Stimulated activated CD4-positive, alpha-beta T cell treated with anti-CD3 and anti-CD28 coated beads, TNF-alpha, amount 100 ng/mL, for 4 hours (primary cell): ENCODE measurements around the gene APBA2.
"Not testable (repeated sequence)": the region's sequence is repeated elsewhere in the genome, so short reads cannot be mapped to it uniquely, and the experiment has no call there.

Experiments used
- DNase-seq, 3 experiments: peaks; one replicate each; pipeline ENCODE4 v3.0.0-alpha.2; 2020; ENCODE audit warnings: low read depth in 3 of 3

Gene APBA2

DNA sequence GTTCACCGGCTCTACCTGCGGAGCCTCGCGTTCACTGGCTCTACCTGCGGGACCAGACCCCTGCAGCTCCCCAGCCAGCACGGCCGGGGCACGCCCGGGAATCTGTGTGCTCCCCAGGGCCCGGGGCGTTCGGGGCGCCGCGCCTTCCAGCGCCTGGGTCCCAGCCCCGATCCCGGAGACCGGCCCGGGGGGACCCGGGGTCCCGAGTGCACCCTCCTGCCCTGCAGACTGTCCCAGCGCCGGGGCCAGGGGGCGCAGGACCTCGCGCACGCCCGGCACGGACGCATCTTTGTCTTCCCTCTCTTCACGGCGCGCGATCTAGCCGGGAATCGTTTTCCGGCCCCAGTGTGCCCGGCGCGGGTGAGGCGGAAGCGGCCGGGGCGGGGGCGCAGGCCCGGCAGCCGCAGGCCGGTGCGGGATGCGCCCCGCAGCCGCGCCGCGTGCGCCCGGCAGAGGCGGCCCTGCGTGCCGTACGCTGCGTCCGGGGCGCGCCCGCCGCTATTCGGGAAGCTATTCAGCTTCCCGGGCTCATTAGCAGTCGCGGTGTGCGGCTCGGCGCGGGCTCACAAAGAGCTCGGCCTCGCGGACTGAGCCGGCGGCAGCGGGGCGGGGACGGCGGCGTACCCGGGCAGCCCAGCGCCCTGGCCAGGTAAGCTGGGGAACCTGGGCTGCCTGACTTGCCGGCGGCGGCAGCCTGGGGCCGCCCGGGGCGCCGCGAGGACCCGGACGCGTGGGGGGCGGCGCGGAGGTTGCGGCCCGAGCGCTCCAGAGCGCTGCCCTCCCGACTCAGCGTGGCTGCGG is at the start of gene APBA2:
TSS of gene APBA2 (plus strand) at position 345 of the 801 bp plus-strand sequence. CDS start 167,911 bp downstream, outside the sequence.
- peak in 2 of 3 experiments; percentile 23 to 44 for DNase-seq

DNA sequence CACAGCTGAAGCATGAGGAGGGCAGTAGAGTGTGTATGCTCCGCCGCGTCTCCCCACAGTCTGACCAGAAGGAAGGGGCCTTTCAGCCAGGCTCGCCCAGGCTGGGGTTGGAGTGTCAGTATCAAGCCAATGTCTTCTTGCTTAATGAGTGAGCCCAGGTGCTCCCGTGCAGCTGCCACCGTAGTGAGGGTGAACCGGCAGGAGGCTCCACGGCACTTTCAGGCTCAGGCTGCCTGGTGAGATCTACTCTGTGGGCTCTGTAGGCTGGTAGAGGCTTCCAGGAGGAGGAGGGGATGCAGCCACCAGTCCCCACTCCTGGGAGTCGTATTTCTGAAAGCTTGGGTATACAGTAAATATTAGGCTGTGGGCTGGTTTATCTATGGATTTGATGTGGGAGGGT is 45.5 kb upstream of the APBA2 start:
- DNase-seq, result not testable (repeated sequence)

DNA sequence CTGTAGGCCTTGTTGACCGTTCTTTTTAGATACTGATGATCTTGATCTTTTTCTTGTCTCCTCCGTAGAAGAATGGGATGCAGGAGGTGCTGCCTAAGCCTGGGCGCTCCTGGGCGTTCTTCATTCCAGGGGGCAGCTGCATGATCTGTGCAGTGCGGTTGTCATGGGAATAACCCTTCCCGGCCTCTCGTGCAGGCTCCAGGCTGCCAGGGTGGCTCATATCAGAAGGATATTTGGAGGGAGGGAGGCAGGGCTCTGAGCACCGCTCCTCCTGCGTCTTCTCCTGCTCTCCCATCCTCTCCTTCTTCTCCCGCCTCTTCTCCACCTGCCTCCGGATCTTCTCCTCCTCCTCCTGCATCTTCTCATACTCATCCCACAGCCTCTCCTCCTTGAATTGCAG is 43.6 kb upstream of the APBA2 start:
- not testable (repeated sequence) for DNase-seq

DNA sequence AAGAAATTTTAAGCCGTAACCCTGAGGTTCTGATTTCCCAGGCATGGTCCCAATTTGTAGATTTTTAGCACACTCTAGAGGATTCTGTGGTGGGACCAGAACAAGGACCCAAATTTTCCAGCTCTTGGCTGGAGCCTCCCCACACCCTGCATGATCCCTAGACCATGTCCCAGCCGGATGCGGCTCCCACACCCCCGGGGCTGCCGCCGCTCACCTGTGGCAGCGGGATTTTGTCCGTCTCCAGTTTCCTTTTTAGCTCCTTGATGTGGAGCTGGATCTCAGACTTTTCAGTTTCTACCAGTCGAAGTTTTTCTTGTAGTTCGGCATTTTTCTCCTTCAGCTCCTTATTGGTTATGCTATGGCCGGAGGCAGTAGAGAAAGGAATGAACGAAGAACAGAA is 42.3 kb upstream of the APBA2 start:
- not testable (repeated sequence) for DNase-seq

DNA sequence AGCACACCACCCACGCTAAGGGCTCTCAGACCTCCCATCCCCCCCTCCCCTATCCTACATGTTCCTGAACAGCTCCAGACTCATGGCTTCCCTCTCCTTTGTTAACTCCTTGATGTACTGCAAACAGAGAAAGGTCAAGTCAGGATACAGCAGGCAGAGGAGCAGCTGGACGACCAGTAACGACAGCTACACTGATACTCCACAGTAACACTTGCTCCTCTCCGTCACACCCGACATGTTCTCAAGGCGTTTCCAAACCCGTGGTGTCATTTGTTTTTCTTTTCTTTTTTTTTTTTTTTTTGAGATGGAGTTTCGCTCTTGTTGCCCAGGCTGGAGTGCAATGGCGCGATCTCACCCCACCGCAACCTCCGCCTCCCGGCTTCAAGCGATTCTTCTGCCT is 41.6 kb upstream of the APBA2 start:
- DNase-seq, result not testable (repeated sequence)

DNA sequence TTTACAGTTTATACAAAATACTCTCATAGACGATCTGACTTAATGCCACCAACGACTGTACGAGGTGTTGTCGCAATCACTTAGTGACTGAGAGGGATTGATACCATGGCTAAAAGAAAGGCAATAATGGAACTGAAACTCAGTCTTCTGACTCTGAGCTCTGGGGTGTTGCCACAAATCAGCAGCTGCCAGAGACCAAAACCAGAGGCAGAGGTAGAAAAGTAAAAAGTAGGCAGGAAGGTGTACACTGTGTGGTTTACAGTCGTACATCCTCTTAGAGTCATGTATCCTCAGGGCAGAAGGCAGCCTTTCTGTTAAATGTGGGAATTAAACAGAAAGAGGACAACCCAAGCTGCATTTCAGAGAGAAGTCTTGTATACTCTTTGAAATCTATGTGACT is 38.5 kb upstream of the APBA2 start:
- not testable (repeated sequence) for DNase-seq

DNA sequence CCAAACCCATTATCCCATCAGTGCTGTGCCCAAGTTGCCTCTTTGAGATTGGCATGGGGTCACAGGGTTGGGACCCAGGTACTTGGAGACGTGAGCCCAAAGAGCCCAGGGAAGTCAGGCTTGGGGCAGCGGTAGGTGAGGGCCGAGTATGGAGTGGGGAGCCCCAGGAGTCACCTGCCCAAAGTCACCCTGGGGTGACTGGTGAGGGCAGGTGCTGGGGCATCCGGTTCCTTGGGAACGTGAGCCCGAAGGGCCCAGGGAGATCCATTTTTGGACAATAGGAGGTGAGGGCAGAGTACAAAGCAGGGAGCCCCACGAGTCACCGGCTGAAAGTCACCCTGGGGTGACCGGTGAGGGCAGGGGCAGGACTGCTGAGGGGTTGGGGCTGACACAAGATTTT is 37.8 kb upstream of the APBA2 start:
- not testable (repeated sequence) for DNase-seq

DNA sequence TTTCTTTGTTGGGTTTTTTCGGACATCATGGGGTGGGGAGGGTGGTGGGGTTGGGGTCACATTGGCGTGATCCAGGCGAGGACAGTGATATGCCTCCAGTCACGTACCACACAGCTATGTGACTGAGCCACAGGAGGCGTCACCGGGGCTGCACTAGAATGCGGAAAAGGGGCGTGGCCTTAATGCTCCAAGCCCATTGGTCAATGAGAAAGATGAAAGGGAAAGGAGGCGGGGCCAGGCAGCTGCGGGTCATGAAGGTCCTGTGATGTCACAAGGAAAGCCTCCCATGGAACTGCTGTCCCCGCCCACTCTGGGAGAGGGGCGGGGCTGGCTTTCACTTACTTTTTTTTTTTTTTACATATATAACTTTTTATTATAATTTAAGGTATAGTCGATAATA is 37.3 kb upstream of the APBA2 start, which contains the start of gene GOLGA6L7:
TSS of gene GOLGA6L7 (minus strand) at position 124 of the 400 bp plus-strand sequence. CDS start at position 29, 95 bp downstream.
- not testable (repeated sequence) for DNase-seq

DNA sequence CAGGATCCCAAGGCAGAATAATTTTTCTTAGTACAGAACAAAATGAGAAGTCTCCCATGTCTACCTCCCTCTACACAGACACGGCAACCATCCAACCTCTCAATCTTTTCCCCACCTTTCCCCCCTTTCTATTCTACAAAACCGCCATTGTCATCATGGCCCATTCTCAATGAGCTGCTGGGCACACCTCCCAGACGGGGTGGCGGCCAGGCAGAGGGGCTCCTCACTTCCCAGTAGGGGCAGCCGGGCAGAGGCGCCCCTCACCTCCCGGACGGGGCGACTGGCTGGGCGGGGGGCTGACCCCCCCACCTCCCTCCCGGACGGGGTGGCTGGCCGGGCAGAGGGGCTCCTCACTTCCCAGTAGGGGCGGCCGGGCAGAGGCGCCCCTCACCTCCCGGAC is 36.5 kb upstream of the APBA2 start:
- not testable (repeated sequence) for DNase-seq

DNA sequence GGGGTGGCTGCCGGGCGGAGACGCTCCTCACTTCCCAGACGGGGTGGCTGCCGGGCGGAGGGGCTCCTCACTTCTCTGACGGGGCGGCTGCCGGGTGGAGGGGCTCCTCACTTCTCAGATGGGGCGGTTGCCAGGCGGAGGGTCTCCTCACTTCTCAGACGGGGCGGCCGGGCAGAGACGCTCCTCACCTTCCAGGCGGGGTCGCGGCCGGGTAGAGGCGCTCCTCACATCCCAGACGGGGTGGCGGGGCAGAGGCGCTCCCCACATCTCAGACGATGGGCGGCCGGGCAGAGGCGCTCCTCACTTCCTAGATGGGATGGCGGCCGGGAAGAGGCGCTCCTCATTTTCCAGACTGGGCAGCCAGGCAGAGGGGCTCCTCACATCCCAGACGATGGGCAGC is 36.0 kb upstream of the APBA2 start:
- not testable (repeated sequence) for DNase-seq

DNA sequence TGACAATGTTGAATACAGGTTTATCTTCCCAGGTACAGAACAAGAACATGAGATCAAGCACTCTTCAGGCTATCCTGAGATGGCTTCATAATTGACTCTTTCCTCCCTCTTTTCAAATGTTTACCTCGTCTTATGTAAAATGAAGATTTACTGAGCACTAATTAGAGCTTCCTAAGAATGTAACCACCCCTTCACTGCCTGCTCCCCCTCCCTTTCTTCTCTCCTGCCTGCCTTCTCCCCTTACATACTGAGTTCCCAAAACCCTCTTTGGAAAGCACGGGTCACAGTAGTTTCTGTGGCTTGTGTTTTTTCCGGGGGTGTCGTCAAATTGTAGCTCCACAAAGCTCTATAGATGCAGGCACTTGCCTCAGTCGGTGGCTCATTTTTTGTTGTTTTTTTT is 32.1 kb upstream of the APBA2 start:
- not testable (repeated sequence) for DNase-seq

DNA sequence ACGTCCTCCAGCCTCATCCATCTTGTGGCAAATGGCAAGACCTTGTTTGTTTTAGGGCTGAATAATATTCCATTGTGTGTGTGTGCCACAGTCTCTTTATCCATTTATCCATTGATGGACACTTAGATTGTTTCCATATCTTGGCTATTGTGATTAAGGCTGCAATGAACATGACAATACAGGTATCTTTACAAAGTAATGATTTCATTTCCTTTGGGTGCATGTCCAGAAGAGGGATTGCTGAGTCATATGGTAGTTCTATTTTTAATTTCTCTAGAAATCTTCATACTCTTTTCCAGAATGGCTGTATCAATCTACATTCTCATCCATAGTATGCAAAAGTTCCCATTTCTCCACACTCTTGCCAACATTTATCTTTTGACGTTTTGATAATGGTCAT is 31.2 kb upstream of the APBA2 start:
- DNase-seq, result not testable (repeated sequence)

DNA sequence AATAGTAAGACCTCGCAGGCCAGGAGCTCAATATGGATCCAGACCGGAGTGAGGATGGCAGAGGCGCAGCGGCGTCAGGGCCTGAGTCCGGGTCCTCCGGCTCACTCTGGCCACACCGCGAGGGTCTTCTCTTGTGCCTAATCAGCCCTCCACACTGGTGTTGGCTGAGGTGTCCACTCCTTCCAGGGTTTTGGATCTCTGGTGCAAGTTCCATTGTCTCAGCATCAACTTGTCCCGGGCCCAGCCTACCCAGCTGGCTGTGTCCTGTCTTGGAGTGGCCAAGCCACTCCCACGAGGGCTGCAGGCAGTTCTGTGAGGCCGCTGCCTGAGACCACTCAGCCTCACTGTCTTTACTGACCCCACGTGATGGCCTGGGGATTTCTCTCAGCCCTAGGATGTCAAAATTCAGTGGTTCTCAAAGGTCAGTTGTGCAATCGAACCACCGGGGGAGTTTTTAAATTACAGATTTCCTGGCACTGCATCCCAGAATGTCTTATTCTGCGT is 24.7 kb upstream of the APBA2 start:
- DNase-seq, result no peak

DNA sequence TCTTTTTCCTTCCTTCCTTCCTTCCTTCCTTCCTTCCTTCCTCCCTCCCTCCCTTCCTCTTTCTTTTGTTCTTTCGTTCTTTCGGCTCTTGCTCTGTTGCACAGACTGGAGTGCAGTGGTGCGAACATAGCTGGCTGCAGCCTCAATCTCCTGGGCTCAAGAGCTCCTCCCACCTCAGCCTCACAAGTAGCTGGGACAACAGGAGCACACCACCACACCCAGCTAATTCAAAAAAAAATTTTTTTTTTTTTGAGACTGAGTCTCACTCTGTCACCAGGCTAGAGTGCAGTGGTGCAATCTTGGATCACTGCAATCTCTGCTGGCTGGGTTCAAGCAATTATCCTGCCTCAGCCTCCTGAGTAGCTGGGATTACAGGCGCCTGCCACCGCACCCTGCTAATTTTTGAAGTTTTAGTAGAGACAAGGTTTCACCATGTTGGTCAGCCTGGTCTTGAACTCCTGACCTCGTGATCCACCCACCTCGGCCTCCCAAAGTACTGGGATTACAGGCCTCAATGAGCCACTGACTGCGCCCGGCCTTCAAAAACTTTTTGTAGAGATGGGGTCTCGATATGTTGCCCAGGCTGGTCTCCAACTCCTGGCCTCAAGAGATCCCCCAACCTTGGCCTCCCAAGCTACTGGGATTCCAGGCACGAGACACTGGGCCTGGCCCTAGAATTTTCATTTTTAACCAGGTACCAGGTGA is 24.0 kb upstream of the APBA2 start:
- not testable (repeated sequence) for DNase-seq

DNA sequence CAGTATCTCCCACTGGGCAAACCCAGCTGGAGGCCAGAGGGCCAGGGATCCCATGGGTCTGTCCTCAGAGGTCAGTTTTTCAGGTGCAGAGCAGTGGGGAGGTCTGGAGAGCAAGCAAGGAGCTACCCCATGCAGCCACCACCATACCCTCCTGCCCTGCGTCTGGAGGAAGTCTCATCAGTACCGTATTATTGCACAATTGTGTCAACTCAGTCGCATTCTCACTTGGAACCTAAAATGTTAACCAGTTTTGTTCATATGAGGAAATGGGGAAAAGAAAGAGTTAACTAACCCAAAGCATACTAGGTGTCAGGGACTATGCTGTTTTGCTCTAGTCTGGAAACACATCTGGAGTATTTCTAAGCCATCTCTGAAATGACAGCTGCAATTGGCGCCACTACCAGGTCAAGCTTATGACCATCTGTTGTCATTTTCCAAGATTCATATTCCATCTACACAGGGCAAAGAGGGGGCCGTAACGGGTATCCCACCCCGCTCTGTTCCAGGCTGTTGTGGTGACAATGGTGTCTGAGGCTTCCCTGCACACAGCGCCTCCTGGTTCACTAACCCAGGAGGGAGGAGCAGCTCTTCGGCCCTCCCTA is 16.9 kb upstream of the APBA2 start:
- DNase-seq, result no peak

DNA sequence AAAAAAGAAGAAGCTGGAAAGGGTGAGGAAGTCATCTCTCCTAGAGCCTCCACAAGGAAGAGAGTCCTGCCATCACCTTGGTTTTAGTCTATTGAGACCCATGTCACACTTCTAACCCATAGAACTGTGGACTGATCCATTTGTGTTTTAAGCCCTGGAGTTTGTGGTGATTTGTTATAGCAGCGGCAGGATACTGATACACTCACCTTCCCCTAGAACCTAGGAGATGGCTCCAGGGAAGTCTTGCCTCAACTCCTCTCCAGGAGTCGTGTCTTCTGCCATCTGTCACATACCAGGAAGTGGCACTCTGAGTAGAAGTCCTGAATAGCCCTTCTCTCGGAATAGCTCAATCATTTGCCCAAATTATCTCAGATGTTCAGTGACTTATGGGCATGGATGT is 14.6 kb upstream of the APBA2 start:
- DNase-seq, result no peak

DNA sequence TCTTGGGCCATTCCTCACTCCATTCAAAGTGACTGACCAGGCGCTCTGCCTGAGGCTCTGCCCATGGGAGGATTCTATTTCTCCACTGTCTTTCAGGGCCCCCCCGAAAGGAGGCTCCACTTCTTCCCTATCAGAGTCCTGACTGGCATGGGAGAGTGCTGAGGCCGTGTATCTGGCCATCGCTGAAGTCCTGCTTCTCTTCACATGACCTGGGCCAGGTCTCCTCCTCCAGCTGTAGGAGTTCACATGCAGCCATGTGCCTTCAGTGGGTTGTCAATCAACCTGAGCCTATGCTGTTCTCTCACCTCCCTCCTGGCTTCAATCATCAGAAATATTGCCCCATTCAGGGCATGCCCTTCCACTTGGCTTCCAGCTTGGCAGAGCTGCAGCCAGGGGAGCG is 12.8 kb upstream of the APBA2 start:
- no peak for DNase-seq

DNA sequence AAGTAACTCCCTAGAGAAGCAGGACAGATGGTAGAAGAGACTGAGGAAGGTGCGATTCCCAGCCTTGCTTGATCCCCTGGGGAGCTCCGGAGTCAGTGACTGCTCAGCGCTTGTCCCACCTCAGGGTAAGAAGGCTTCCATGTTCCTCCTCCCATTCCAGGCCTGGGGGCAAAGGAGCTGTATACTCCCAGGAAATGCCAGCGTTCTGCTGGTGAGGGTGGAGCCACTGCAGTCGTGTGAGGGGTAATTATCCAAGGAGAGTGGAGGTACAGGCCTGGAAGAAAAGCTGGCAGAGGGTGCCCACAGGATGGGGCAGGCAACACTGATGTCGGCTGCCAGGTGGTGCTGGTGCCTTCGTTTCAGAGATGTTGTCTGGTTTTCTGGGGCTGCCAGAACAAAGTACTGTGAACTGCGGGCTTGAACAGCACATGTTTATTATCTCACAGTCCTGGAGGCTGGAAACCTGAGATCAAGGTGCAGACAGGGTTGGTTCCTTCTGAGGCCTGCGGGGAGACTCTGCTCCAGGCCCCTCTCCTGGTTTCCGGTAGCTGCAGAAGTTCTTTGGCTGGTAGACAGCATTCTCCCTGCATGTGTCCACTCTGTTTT is 12.1 kb upstream of the APBA2 start:
- DNase-seq, result no peak

DNA sequence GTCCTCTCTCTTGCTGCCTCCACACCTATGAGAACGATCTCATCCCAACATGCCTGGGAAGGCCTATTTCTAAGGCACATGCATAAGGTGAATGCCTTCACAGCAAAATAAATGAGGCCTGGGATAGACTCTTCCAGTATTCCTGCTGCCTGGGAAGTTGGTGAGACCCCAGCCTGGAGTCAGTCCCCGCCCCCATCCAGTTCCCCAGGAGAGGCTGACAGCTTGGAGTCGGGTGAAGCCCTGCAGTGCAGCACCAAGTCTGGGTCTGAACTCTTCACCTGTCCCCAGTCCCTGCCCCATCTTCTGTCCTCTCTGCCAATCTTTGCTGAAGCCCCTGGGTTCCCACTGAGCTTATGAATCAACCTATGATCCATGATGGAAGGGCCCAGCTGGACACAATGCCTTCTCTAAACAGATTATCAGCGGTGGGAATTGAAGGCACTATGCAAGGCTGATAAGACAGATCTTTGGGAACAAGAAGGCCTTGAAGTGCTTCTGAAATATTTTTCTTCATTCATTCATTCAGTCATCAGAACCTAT is 10.2 kb upstream of the APBA2 start:
- no peak for DNase-seq

DNA sequence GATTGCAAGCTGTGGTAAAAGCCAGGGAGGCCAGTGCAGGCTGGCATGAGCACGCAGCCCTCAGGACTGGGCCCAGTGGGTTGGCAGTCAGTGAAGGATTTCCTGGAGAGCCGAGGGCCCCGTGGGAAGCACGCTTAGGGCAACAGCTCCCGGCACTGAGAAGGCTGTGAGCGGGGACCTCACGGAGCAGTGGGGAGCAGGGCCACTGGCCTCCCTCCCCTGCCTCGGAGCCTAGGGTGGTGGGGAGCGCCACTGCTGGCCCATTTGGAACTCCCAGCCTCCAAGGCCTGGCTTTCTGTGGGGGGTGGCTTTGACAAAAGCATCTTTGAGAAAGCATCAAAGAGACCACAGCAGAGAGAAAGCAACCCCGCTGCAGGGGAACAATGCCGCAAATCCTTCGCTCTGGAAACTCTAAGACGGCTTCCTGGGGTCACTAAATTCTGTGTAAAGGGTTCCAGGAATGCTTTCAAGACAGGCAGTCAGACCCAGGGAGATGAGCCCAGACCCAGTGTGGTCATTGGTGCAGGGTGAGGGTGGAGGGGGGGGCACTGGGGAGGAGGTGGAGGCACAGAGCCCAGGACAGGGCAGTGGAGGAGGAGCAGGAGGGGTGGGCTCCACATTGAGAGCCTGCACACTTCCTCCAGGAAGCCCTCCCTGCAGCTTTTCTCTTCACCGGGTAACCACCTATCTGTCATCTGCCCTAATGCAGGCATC is 9.5 kb upstream of the APBA2 start:
- no peak for DNase-seq

DNA sequence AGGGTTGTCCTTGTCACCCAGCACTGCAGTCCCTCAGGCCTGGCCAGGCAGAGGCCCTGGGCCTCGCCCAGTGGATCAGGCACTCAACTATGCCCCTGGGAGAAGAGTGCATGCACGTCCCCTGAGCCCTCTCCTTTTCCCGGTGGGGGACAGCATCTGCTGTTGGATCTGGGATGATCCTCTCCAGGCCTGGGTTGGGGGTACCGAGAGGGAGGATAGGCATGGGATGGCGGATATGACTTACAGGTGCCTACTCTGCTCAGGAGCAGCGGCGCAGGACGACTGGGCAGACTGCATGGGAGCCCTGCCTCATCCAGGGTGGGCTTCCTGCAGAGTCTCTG is 9.0 kb upstream of the APBA2 start:
- no peak for DNase-seq
